ENCODE data around the gene ZBTB14.

ZBTB14 gene

DNA sequence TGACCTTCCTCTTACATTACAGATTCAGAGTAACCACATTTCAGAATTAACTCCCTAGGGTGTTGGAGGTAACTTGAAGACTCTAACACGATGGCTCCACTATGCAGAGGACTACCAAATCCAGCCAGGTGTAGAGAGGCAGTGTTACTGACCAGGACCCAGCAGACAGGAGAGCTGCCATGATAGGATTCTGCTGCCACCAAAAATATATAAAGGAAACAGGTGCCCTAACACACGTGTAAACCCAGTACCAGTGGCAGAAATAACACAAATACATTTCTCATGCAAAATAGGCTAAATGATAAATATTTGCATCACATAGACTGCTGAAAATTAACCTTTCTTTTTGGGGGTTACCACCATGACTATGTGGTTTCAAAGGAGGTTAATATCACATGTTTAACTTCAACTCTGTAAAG lies 7.0 kb downstream of the ZBTB14 start:
- H3K4me2 ChIP-seq (ENCODE audit: low read length): peak overlapping the region; percentile 41

DNA sequence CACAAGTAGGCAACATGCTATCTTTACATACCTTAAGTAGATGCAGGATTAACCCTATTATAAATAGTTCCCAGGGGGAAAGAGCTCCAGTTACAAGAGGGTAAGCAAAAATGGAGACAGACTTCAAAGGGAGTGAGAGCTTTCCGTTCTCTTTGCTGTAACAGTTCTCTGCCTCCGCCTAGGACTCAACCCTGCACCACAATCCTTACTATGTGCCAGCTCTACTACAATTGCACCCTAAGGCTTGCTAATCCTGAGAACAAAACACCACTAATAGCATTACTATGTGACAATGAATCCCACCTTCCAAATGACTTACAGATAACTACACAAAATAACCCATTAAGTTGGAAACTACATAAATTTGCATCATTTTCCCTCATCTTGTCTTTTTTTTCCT lies 7.7 kb downstream of the ZBTB14 start:
- peak overlapping the region; percentile 41 for H3K4me2 ChIP-seq (ENCODE audit: low read length)
- no peaks in the 10 kb centered on the region for H3K27me3 ChIP-seq (ENCODE audit: control insufficient read depth, low read length)
- H3K27ac ChIP-seq (ENCODE audit: low read depth, low read length): peak overlapping the region; percentile 75
- H3F3A ChIP-seq (ENCODE audit: control insufficient read depth, insufficient read depth): peaks cover 7% of the 10 kb centered on the region; the same call in 1 of the 2 replicates
- H3K36me3 ChIP-seq (ENCODE audit: control insufficient read depth, low read length): peaks cover 53% of the 10 kb centered on the region
- H4K20me1 ChIP-seq (ENCODE audit: control insufficient read depth, insufficient read depth, low read depth, low read length): no peaks in the 10 kb centered on the region
- no peaks in the 10 kb centered on the region for H3K9me3 ChIP-seq (ENCODE audit: control insufficient read depth, insufficient read depth, low read length)
- peaks cover 46% of the 10 kb centered on the region for H3K79me2 ChIP-seq (ENCODE audit: control insufficient read depth, low read length)
- peaks cover 73% of the 10 kb centered on the region for H3K4me1 ChIP-seq (ENCODE audit: control insufficient read depth, low read length)
- H3K9me2 ChIP-seq (replicated peaks; ENCODE audit: control insufficient read depth, low read length): no peaks in the 10 kb centered on the region
- peak overlapping the region; percentile 32 for H3K4me3 ChIP-seq (ENCODE audit: low read length)
- TF ChIP-seq EZH2phosphoT487 (IDR thresholded peaks at IDR 0.05; ENCODE audit: borderline replicate concordance, low read length): no peak
- TF ChIP-seq, protein P1, sequence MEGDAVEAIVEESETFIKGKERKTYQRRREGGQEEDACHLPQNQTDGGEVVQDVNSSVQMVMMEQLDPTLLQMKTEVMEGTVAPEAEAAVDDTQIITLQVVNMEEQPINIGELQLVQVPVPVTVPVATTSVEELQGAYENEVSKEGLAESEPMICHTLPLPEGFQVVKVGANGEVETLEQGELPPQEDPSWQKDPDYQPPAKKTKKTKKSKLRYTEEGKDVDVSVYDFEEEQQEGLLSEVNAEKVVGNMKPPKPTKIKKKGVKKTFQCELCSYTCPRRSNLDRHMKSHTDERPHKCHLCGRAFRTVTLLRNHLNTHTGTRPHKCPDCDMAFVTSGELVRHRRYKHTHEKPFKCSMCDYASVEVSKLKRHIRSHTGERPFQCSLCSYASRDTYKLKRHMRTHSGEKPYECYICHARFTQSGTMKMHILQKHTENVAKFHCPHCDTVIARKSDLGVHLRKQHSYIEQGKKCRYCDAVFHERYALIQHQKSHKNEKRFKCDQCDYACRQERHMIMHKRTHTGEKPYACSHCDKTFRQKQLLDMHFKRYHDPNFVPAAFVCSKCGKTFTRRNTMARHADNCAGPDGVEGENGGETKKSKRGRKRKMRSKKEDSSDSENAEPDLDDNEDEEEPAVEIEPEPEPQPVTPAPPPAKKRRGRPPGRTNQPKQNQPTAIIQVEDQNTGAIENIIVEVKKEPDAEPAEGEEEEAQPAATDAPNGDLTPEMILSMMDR (IDR thresholded peaks at IDR 0.05; ENCODE audit: low read depth, low read length, poor library complexity, severe bottlenecking): no peak

More for the DNA sequence above, 7.0 kb downstream of the ZBTB14 start:
- Histone ChIP-seq H3K9me2 (replicated peaks; ENCODE audit: control insufficient read depth, low read length) (no peaks in the 10 kb centered on the region), H4K20me1 (ENCODE audit: control insufficient read depth, insufficient read depth, low read depth, low read length) (no peaks in the 10 kb centered on the region), H3K27ac (ENCODE audit: low read depth, low read length) (peak overlapping the region; percentile 75), H3K4me3 (ENCODE audit: low read length) (peak overlapping the region; percentile 32), H3K9me3 (ENCODE audit: control insufficient read depth, insufficient read depth, low read length) (no peaks in the 10 kb centered on the region), H3K27me3 (ENCODE audit: control insufficient read depth, low read length) (no peaks in the 10 kb centered on the region), H3F3A (ENCODE audit: control insufficient read depth, insufficient read depth) (peaks cover 7% of the 10 kb centered on the region; the same call in 1 of the 2 replicates), H3K4me1 (ENCODE audit: control insufficient read depth, low read length) (peaks cover 80% of the 10 kb centered on the region), H3K79me2 (ENCODE audit: control insufficient read depth, low read length) (peaks cover 53% of the 10 kb centered on the region), H3K36me3 (ENCODE audit: control insufficient read depth, low read length) (peaks cover 60% of the 10 kb centered on the region)
- no peak for TF ChIP-seq EZH2phosphoT487 (IDR thresholded peaks at IDR 0.05; ENCODE audit: borderline replicate concordance, low read length)
- TF ChIP-seq, protein P1 (IDR thresholded peaks at IDR 0.05; ENCODE audit: low read depth, low read length, poor library complexity, severe bottlenecking): no peak

DNA sequence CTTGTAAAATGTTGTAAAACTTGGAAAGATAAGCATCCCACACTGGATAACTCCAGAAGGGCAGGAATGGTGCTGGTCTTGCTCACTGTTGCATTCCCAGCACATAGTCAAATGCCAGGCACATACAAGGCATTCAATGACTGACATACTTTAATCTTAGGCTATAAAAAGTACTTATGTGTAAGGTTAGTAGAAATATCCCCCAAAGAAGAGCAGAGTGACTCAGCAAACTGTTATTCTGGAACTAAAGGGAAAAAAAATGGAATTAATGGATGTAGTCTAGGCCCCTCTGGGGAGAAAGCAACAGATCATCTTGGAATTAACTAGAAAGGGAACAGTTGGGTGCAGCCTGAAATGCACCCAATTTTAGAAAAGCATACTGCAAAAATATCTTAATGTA lies 9.0 kb downstream of the ZBTB14 start:
- TF ChIP-seq EZH2phosphoT487 (IDR thresholded peaks at IDR 0.05; ENCODE audit: borderline replicate concordance, low read length): no peak
- TF ChIP-seq, protein P1 (IDR thresholded peaks at IDR 0.05; ENCODE audit: low read depth, low read length, poor library complexity, severe bottlenecking): no peak
- H3K79me2 ChIP-seq (ENCODE audit: control insufficient read depth, low read length): peaks cover 34% of the 10 kb centered on the region

More for the DNA sequence above, 9.0 kb downstream of the ZBTB14 start:
- H3K27ac ChIP-seq (ENCODE audit: low read depth, low read length): no peak overlapping the region
- no peaks in the 10 kb centered on the region for H3K27me3 ChIP-seq (ENCODE audit: control insufficient read depth, low read length)
- H3F3A ChIP-seq (ENCODE audit: control insufficient read depth, insufficient read depth): peaks cover 7% of the 10 kb centered on the region; the same call in 1 of the 2 replicates
- H3K9me2 ChIP-seq (replicated peaks; ENCODE audit: control insufficient read depth, low read length): no peaks in the 10 kb centered on the region
- no peak overlapping the region for H3K4me3 ChIP-seq (ENCODE audit: low read length)
- H3K4me2 ChIP-seq (ENCODE audit: low read length): no peak overlapping the region
- H3K36me3 ChIP-seq (ENCODE audit: control insufficient read depth, low read length): peaks cover 40% of the 10 kb centered on the region
- no peaks in the 10 kb centered on the region for H4K20me1 ChIP-seq (ENCODE audit: control insufficient read depth, insufficient read depth, low read depth, low read length)
- H3K9me3 ChIP-seq (ENCODE audit: control insufficient read depth, insufficient read depth, low read length): no peaks in the 10 kb centered on the region
- peaks cover 62% of the 10 kb centered on the region for H3K4me1 ChIP-seq (ENCODE audit: control insufficient read depth, low read length)

Data from DOHH2 (cell line).